HG02981 (cell line): ENCODE measurements around the gene RBM15.
A peak's percentile ranks its signal among the peaks of the same experiment; 100 is the strongest.

ENCODE experiments used
- ATAC-seq: cut with Tn5 transposase; IDR thresholded peaks from one replicate; pipeline ENCODE4 v1.9.1; 2021; ENCODE audit warnings: mild to moderate bottlenecking, moderate library complexity; ENCODE audit not compliant: unreplicated experiment

RBM15 gene, protein sequence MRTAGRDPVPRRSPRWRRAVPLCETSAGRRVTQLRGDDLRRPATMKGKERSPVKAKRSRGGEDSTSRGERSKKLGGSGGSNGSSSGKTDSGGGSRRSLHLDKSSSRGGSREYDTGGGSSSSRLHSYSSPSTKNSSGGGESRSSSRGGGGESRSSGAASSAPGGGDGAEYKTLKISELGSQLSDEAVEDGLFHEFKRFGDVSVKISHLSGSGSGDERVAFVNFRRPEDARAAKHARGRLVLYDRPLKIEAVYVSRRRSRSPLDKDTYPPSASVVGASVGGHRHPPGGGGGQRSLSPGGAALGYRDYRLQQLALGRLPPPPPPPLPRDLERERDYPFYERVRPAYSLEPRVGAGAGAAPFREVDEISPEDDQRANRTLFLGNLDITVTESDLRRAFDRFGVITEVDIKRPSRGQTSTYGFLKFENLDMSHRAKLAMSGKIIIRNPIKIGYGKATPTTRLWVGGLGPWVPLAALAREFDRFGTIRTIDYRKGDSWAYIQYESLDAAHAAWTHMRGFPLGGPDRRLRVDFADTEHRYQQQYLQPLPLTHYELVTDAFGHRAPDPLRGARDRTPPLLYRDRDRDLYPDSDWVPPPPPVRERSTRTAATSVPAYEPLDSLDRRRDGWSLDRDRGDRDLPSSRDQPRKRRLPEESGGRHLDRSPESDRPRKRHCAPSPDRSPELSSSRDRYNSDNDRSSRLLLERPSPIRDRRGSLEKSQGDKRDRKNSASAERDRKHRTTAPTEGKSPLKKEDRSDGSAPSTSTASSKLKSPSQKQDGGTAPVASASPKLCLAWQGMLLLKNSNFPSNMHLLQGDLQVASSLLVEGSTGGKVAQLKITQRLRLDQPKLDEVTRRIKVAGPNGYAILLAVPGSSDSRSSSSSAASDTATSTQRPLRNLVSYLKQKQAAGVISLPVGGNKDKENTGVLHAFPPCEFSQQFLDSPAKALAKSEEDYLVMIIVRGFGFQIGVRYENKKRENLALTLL

DNA sequence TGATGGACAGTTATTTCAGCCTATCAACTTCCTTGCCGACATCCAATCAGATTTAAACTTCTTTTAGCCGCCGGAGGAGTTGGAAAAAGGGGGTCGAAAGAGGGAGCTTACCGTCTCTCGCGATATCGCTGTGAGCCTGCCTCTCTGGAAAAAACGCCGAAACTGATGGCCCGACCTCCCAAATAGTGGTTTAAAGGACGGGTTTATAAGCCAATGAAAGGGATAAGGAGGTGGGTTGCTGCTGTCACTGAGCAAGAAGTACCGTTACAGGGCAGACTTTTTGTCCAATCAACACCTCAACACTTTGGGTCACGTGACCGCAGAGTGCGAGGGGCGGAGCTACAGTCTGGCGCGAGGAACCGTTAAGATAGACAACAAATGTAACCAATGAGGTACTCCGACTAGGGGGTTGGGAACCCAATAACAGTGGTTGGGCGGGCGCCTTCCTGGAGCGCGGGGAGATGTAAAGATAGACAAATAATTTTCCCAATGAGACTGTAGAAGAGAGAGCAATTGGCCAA, at the start of gene RBM15:
TSS of gene RBM15 (plus strand) at position 492 of the 521 bp plus-strand sequence. CDS start at position 521, 29 bp downstream.
- peak; percentile 64 for ATAC-seq

DNA sequence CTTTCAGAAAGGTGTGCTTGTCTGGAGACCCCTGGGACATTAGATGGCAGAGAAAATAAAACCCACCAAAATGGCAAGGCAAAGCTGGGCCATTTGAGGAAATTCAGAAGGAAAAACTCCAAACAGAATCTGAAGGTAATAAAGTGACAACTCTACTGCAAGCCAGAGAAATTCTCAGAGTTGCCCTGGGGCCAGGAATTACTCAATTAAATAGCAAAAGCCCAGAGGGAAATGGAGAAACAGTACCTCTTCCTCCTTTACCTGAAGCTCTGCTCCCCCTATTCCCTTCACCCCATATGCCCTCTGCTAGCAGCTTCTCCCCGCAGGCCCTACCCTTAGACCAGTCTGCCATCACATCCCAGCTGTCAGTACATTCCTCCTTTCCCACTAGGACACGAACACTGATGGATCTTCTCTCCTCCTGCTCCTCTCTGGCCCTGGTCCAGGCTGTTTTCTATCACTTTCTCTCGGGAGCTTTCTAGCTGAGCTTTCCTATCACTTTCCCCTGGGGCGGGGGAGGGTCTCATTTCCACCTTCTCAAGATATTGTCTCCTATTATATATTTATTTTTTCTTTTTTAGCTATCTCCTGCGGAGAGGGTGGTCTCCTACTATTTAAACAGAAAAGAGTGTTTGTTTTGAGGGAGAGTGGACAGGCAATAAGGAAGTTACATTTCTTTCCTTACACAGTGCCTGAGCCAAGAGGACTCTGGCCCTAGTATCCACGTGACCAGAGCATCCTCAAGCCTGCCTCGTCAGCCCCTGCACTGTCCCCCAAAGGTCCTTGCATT, 47.7 kb upstream of the RBM15 start:
- ATAC-seq, result no peak

DNA sequence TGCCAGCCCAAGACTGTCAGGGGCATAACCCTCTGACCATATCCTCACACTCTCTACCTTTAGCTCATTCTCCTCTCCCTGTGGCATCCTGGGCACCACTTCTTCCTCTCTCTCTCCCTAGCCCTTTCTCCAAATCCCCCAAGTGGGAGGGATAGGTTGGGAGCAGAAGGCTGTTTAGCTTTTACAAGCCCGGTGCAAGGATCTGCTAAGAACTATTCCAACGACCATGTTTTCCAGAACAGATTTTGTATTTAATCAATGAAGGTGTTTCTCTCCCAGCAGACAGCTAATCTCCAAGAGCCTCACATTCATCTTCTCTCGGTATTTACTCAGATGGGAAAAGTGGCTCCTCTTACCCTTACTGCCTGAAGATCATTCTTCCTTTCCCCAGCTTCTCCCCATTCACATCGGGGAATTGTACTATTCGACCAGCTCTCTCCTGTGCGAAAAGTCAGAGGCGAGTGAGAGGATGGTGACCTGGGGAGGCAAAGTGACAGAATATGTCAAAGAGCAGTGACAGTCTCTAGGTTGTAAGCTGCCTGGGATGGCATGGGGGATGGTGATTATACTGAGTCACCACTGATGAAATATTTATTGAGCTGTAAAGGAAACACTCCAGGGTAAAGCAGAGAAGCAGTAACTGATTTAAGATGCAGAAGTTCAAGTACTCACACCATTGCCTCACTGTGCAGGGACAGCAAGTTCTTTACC, 47.0 kb upstream of the RBM15 start:
- no peak for ATAC-seq

DNA sequence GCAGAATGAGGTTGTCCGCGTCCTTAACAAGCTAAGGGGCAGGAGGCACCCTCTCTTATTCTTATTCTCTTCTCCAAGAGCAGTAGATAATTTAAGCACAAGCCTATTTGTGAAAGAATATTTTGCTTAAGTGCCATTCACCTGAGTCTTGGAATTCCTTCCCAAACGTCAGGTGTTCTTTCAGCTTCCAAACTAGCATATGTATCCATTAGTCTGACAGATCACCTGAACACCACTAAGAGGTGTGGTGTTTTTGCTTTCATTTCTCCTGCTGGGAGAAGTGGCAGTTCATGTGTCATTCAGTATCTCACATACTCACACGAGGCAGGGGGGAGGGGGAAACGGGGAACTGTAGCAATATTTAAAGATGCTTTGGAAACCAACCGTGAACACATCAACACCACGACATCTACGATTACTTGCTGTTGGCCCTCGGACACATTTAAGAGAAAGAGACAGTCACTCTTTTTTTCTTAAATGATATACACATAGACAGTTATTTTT, 45.5 kb upstream of the RBM15 start:
- ATAC-seq, result no peak

DNA sequence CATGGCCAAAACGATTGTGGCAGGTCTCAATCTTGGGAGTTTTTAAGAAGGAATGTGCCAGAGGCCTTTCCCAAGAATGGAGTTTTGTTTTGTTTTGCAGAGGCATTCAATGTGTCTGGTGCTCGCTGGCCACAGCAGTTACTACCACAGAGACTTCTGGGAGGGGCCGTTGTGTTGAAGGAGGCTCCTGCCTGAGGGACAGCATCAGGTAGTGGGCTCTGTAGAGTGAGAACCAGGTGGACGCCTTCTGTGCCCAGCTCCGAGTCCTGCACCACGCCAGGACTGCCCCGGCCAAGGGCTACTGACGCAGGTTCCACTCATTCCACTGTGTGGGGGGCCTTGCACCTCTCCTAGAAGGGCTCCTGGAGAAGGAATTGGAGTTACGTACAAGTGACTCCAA, 44.9 kb upstream of the RBM15 start:
- ATAC-seq, result no peak

DNA sequence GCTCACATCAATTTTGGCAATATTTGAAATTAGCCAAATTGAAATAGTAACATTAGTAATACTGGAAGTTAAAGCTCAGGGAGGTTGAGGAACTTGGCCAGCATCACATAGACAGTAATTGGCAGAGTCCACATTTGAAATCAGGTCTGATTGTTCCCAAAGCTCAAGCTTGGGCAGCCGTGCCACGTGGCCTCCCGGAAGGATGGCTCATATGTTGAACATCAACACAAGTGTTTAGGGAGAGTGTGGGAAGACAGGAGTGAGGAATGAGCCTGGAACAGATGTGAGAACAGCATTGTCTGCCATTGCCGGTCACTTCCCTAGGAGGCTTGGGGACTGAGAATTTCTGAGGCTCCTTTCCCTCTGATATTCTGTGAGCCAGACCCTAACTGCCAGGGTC, 40.2 kb upstream of the RBM15 start:
- ATAC-seq, result no peak

DNA sequence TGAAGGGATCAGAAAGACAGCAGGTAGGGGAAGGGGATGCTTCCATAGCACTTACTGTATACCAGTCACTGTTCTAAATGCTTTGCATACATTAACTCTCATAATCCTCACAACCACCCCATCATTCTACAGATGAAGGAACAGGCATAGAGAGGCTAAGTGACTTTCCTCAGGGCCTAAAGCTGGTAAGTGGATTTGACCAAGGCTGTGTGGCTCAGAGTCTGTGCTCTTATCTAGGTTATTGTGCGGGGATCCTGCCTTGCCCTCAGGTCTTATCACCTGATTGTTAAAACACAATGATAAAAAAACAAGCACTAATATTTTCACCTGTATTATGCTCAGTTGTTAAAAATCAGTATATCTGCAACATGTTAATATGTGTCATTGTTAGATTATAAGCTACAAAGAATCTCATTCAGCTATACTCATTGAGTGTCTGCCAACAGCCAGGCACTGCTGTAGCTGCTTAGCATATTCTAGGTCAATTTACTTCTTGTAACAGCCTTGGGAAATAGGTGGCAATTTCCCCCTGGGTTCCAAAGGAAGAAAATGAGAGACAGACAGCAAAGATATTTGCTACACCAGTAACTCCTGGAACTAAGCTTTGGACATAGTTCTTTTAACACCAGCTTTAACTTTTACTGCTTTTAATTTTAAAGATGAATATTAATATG, 38.6 kb upstream of the RBM15 start:
- no peak for ATAC-seq

DNA sequence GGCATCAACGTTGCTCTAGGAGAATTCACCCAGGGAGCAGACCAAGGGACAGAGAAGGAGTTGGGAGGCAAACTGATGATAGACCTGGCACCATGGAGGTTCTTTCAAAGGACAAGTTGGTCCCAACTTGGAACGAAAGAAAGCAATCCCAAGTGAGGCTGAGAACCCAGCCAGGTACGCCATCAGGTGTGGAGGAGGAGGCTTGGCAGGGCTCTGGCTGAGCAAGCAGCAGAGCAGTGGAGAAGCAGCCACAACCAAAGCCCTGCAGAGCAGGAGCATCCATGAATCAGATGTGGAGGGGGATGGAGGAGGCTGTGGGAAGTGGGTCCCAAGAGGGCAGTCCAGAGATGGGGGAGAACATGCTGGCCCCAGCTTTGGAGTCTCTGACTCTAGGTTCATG, 36.3 kb upstream of the RBM15 start:
- ATAC-seq, result no peak

DNA sequence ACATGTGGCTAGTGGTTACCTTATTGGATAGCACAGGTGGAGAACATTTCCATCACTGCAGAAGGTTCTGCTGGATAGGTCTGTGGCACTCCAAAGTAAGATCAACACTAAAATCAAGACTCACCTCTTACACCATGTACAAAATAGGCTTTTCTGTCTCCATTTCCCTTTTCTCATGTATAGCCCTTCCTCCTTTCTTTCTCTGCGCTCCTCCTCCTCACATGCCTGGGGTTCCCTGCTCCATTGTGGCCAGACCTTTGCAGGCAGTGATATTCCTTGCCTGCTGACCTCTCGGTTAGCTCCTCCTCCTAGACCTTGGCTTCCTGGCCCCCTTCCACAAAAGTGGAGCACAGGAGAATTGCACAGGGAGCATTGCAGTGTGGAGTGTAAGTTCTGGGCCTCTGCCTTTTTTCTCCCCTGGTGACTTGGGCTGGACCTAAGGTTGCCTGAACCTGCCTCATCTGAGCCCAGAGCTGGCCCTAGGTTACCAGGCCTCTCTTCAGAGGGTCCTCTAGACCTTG, 33.2 kb upstream of the RBM15 start:
- ATAC-seq, result no peak

DNA sequence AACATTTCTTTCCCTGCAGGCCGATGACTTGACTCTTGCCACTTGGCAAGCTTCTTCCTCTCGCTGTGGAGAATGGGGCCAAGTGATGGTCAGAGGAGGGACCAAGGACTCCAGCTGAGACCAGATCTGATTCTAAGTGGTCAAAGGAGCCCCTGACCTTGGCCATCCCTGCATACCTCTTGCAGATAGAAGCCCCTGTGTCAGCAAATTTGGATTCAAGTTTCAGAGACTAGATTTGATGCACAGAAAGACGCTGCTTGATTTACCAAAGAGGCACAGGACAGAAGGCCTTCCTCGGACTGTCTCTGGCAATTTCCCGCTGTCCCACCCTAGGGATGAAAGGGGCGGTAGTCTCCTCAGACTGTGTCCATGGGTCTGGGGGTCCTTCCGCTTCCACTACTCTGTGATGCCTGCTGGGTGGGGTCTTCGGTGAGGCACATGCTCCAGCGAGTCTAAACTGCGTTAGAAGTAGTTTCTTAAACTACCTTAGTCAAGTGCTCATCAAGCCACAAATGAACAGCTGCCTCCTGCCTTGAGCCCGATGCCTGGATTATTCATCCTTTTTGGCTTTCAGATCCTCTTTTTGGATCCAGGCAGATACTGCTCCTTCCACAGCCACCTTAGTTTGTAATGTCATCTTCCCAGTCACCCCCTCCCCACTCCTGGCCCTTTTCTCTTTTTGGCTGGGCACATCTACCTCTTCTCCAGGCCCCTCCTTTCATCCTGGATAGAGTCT, 31.8 kb upstream of the RBM15 start:
- ATAC-seq, result no peak

DNA sequence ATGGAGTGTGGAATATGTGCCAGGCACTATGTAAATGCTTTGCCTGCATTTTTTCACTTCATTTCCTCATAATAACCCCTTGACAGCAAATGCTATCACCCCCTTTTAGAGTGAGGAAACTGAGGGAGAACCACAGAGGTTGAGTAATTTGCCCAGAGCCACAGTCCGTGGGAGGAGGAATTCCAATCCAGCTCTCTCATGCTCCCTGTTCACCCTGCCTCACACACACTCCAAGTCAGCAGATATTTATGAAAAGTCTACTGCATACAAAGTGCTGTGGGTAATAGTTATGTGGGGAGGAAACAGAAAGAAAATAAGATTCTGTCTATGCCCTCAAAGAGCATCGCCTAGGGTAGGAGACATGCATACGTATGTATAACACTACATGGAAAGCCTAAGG, 30.9 kb upstream of the RBM15 start:
- ATAC-seq, result no peak

DNA sequence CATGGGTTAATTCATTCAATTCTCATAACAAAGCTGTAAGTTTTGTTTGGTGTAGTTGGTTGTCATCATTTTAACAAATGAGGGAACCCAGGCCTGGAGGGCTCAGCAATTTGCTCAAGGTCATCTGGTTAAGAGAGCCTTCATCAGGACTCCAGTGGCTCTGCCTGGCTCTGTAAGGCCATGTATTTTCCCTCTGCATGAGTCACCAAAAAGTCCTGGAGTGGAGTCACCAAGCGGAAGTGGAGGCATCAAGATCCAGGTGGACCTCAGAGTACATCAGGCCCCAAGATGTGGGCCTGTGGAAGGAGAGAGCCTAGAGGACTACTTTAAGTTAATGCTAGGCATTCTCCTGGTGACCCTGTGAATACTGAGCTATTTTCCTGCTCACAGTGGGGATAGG, 30.0 kb upstream of the RBM15 start:
- no peak for ATAC-seq

DNA sequence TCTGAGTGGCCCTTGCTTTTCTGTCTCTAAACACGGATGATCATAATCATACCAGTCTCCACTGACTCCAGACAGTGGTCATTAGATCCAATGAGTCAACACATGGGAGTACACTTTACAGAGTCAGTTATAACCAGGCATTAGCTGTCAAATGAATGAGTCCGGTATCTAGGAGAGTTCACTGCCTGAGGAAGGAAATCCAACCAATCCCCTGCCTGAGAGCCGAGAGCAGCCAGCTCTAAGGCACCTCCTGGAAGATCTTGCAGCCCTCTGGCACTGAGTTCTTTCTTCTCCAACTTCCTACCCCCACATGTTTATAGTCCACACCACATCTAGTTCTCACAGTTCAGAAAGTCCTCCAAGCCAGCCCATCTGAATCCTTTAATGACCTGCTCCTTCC, 29.4 kb upstream of the RBM15 start:
- no peak for ATAC-seq

DNA sequence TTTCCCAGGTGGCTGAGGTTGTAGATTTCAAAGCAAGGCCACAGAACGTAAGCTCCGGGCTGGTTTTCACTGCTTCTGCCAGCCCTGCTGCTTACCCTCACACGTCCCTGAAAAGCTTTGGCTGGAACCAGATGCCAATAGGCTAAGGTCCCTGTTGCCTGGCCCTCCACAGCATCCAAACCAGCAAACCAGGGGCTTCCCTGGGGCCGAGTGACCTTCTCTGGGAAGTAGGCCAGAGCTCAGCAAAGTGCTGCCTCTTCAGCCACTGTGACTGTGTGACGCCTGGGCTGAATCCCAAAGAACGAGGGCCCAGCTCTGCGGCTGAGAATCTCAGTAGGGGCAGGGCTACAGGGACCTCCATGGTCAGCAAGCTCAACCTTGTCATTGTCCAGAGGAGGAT, 28.9 kb upstream of the RBM15 start:
- no peak for ATAC-seq

DNA sequence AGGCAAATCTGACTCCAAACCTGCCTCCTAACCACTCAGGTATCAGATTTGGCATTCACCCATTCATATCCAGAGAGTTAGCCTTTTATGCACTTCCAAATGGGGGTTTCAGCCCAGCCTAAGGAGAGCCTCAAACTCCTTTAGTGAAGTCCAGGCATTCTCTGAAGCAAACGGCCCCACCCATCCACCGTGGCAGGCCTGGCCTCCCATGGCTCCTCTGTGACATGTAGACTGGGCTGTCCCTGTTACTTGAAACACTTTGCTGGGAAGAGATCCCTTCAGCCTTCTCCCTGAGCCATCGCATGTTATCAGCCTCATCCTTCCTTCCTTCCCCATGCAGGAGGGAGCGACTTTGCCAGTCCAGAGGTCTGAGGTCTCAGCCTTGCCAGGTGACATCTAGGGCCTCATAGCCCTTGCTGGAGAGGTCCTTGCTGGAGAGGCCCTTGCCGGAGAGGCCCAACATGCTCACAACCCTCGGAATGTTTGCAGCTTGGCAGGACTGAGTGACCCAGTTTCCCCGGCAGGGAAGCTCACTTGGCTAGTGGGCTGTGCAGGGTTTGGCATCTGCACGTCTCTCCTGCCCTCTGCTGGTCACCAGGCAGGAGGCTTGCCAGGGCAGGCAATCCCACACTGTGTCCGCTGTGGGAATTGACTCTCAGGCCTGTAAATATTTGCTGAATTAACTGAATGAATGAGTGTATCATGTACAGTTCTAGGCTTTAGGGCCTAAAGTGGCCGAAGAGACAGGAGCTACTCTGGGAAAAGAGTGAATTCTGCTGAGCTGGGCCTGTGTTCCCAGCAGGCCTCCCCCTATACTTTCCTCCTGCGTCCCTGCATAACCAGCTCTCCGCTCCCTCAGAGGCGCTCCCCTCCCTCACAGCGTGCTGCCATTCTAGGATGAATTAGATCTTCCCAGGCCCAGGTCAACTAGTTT, 26.7 kb upstream of the RBM15 start:
- no peak for ATAC-seq

DNA sequence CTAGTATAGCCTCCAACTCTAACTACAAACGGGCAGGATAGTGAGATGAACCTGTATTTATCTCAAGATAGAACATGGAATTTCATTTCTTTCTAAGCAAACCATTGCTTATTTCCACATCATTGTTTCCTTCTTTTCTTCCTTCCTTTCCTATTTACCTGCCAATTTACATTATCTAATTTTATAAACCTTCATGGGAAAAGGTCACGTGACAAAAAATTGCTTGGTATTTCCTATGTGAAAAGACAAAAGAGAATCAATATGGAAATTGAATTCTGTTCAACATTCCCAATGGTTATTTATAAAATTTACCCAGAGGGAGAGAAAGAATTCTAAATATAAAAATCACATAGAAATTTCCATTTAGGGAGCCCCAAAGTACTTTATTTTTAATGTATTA, 22.4 kb upstream of the RBM15 start:
- no peak for ATAC-seq

DNA sequence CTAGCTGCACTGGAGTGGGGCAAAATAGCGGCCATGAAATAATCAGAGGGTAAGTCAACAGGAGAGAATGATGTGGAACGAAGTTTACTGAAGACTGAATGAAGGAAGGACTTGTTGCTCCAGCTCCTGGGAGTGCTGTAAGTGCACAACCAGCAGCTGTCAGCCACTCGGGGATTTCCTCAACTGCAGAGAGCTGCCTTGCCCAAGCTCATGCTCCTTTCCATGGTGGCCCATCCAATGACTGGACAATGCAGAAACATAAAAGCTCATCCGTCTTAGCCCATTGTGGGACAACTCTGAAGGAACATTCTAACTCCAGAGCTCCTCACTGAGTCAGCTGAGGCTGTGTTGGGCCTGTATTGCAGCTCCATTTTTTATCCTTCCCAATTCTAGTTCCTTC, 21.1 kb upstream of the RBM15 start:
- no peak for ATAC-seq
